Measurements from ENCODE around the gene ERP27. TPM values are rescaled to one million over a fixed set of nuclear protein-coding genes. Genes with fewer than 3 reads are reported as not detected.

The ERP27 gene
- total and polyA plus RNA-seq, 2 donors: 1.3 to 4.4 TPM

DNA sequence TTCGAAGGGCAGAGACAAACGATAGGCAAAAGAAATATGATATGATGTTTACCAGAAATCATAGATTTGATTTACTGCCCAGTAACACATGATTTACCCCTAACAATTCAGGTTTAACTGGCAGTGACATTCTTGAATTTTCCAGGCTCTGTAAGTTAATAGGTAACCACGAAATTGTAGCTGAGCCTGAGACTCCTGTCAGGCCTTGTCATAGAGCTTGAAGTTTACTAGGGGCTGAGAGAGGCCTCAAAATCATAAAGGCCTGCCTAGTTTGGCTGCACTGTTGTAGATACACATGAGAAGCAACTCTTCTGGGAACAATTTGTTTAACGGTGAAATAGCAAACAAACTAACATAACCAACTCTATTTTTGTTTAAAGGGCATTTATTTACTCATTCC lies 3.3 kb downstream of the ERP27 start:
- no peak for DNase-seq (ENCODE audit: low read depth in 6 of 9, low spot score in 9 of 9)
- H3K27me3 ChIP-seq (ENCODE audit: control insufficient read depth in 2 of 2, insufficient read depth in 1 of 2, low read length in 1 of 2): no peaks in the 10 kb centered on the region
- 93% methylated on average over 4 of the region's 4 CpGs for WGBS
- H3K4me3 ChIP-seq (ENCODE audit: low read length in 2 of 2): no peak overlapping the region
- no peak overlapping the region for H3K27ac ChIP-seq (ENCODE audit: low read depth in 1 of 2, low read length in 1 of 2)
- peaks cover 0 to 2% of the 10 kb centered on the region in 2 donors for H3K4me1 ChIP-seq (ENCODE audit: control insufficient read depth in 2 of 2, insufficient read depth in 2 of 2, low read length in 2 of 2)
- H3K9me3 ChIP-seq (ENCODE audit: control insufficient read depth in 2 of 2, insufficient read depth in 1 of 2, low read length in 1 of 2): no peaks in the 10 kb centered on the region
- H3K36me3 ChIP-seq (ENCODE audit: control insufficient read depth in 2 of 2, insufficient read depth in 2 of 2, low read length in 1 of 2): peaks cover 20 to 37% of the 10 kb centered on the region in 2 donors

DNA sequence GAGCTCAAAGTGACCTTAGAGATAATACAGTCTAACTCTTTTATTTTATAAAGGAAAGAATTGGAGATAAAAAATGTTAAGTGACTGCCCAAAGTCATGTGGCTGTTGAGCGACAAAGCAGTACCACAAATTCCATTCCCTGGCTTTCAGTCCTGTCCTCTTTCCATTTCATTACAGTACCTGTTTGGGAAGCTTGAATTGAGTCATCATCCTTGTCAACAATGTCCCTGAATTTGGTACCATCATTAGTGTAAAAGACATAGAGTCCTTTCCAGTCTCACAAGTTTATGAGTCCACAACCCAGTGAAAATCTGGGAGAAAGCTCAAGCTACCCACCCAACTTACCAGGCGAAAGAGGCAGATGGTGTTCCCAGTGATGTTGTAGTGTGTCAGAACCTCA lies 3.8 kb downstream of the ERP27 start:
- H3K4me3 ChIP-seq (ENCODE audit: low read length in 2 of 2): no peak overlapping the region
- H3K9me3 ChIP-seq (ENCODE audit: control insufficient read depth in 2 of 2, insufficient read depth in 1 of 2, low read length in 1 of 2): no peaks in the 10 kb centered on the region
- peaks cover 0 to 2% of the 10 kb centered on the region in 2 donors for H3K4me1 ChIP-seq (ENCODE audit: control insufficient read depth in 2 of 2, insufficient read depth in 2 of 2, low read length in 2 of 2)
- no peak for DNase-seq (ENCODE audit: low read depth in 6 of 9, low spot score in 9 of 9)
- no peak overlapping the region for H3K27ac ChIP-seq (ENCODE audit: low read depth in 1 of 2, low read length in 1 of 2)
- peaks cover 20 to 33% of the 10 kb centered on the region in 2 donors for H3K36me3 ChIP-seq (ENCODE audit: control insufficient read depth in 2 of 2, insufficient read depth in 2 of 2, low read length in 1 of 2)
- WGBS: 98% methylated on average over 2 of the region's 2 CpGs
- H3K27me3 ChIP-seq (ENCODE audit: control insufficient read depth in 2 of 2, insufficient read depth in 1 of 2, low read length in 1 of 2): no peaks in the 10 kb centered on the region

GRCh38 chr12:14931791-14932560 lies 6.4 kb downstream of the ERP27 start:
- H3K4me3 ChIP-seq (ENCODE audit: low read length in 2 of 2): no peak overlapping the region
- H3K4me1 ChIP-seq (ENCODE audit: control insufficient read depth in 2 of 2, insufficient read depth in 2 of 2, low read length in 2 of 2): no peaks in the 10 kb centered on the region
- H3K27me3 ChIP-seq (ENCODE audit: control insufficient read depth in 2 of 2, insufficient read depth in 1 of 2, low read length in 1 of 2): no peaks in the 10 kb centered on the region
- no peak overlapping the region for H3K27ac ChIP-seq (ENCODE audit: low read depth in 1 of 2, low read length in 1 of 2)
- H3K9me3 ChIP-seq (ENCODE audit: control insufficient read depth in 2 of 2, insufficient read depth in 1 of 2, low read length in 1 of 2): no peaks in the 10 kb centered on the region
- H3K36me3 ChIP-seq (ENCODE audit: control insufficient read depth in 2 of 2, insufficient read depth in 2 of 2, low read length in 1 of 2): peaks cover 18 to 36% of the 10 kb centered on the region in 2 donors
- WGBS: 98% methylated on average over 7 of the region's 7 CpGs
- no peak for DNase-seq (ENCODE audit: low read depth in 6 of 9, low spot score in 9 of 9)

DNA sequence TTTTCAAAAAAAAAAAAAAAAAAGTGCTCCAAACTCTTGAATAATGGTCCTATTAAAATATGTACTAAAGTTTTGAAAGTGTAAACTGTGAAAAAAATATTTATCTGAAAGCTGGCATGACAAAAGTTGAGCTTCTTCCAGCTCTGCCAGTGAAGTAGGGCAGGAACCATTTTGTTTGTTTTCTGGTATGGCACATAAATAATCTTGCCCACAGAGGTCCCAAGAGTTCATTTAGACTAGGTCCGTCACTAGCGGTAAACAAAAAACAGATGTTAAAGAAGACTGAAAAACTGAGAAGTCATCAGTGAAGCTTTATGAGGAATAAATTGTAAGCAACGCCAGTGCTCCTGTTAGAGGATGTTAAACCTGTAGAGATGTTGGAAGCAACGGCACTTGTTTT lies 7.0 kb downstream of the ERP27 start:
- Histone ChIP-seq H3K4me3 (ENCODE audit: low read length in 2 of 2) (no peak overlapping the region), H3K36me3 (ENCODE audit: control insufficient read depth in 2 of 2, insufficient read depth in 2 of 2, low read length in 1 of 2) (peaks cover 14 to 34% of the 10 kb centered on the region in 2 donors), H3K9me3 (ENCODE audit: control insufficient read depth in 2 of 2, insufficient read depth in 1 of 2, low read length in 1 of 2) (no peaks in the 10 kb centered on the region), H3K27ac (ENCODE audit: low read depth in 1 of 2, low read length in 1 of 2) (no peak overlapping the region), H3K4me1 (ENCODE audit: control insufficient read depth in 2 of 2, insufficient read depth in 2 of 2, low read length in 2 of 2) (no peaks in the 10 kb centered on the region), H3K27me3 (ENCODE audit: control insufficient read depth in 2 of 2, insufficient read depth in 1 of 2, low read length in 1 of 2) (no peaks in the 10 kb centered on the region)
- WGBS: 99% methylated on average over 4 of the region's 4 CpGs
- DNase-seq (ENCODE audit: low read depth in 6 of 9, low spot score in 9 of 9): no peak

DNA sequence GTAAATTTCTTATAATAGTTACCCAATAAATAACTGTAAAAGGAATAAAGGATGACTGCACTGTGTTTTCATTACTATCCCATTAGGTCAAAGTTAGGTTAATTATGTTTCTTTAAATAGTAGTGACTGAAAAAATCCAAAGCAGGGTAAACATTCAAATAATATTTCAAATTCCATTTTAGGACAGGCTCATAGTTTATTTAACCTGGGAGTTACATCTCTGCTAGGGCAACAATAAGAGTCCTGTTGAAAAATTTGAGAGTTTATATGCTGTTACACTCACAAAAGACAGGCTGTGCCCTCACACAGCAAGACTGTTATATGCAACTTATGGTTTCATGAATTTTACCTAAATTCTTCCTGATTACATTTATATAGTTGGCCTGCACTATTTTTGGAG lies 8.0 kb downstream of the ERP27 start:
- H3K4me3 ChIP-seq (ENCODE audit: low read length in 2 of 2): no peak overlapping the region
- no peaks in the 10 kb centered on the region for H3K27me3 ChIP-seq (ENCODE audit: control insufficient read depth in 2 of 2, insufficient read depth in 1 of 2, low read length in 1 of 2)
- no peaks in the 10 kb centered on the region for H3K9me3 ChIP-seq (ENCODE audit: control insufficient read depth in 2 of 2, insufficient read depth in 1 of 2, low read length in 1 of 2)
- H3K36me3 ChIP-seq (ENCODE audit: control insufficient read depth in 2 of 2, insufficient read depth in 2 of 2, low read length in 1 of 2): peaks cover 11 to 31% of the 10 kb centered on the region in 2 donors
- H3K27ac ChIP-seq (ENCODE audit: low read depth in 1 of 2, low read length in 1 of 2): no peak overlapping the region
- DNase-seq (ENCODE audit: low read depth in 6 of 9, low spot score in 9 of 9): no peak
- H3K4me1 ChIP-seq (ENCODE audit: control insufficient read depth in 2 of 2, insufficient read depth in 2 of 2, low read length in 2 of 2): no peaks in the 10 kb centered on the region

- Histone ChIP-seq H3K4me3 (ENCODE audit: low read length in 2 of 2) (no peak overlapping the region), H3K27me3 (ENCODE audit: control insufficient read depth in 2 of 2, insufficient read depth in 1 of 2, low read length in 1 of 2) (no peaks in the 10 kb centered on the region), H3K36me3 (ENCODE audit: control insufficient read depth in 2 of 2, insufficient read depth in 2 of 2, low read length in 1 of 2) (peaks cover 8 to 26% of the 10 kb centered on the region in 2 donors), H3K9me3 (ENCODE audit: control insufficient read depth in 2 of 2, insufficient read depth in 1 of 2, low read length in 1 of 2) (no peaks in the 10 kb centered on the region), H3K27ac (ENCODE audit: low read depth in 1 of 2, low read length in 1 of 2) (no peak overlapping the region), H3K4me1 (ENCODE audit: control insufficient read depth in 2 of 2, insufficient read depth in 2 of 2, low read length in 2 of 2) (no peaks in the 10 kb centered on the region)
- no peak for DNase-seq (ENCODE audit: low read depth in 6 of 9, low spot score in 9 of 9)
- 93% methylated on average over 4 of the region's 4 CpGs for WGBS
These were observed 9.4 kb downstream of the ERP27 start for GRCh38 chr12:14928931-14929330.

DNA sequence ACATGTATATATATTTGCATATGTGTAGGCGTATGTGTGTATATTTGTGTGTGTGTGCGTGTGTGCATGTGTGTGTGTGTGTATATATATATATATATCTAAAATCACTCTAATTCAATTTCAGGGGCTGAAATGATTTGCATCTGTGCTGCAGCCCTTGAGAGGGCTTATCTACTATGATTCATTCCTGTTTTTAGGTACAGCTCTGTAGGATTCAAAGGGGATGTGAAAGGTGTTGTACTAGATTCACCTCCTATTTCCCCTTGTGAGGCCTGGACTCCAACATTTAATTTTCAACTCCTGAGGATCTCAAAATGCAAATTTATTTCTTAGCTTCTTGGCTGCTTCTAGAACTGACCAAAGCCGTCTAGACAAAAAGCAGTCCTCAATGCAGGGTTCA lies 11.1 kb downstream of the ERP27 start:
- H3K36me3 ChIP-seq (ENCODE audit: control insufficient read depth in 2 of 2, insufficient read depth in 2 of 2, low read length in 1 of 2): peaks cover 8 to 15% of the 10 kb centered on the region in 2 donors
- no peak overlapping the region for H3K4me3 ChIP-seq (ENCODE audit: low read length in 2 of 2)
- H3K27ac ChIP-seq (ENCODE audit: low read depth in 1 of 2, low read length in 1 of 2): no peak overlapping the region
- no peak for DNase-seq (ENCODE audit: low read depth in 6 of 9, low spot score in 9 of 9)
- H3K4me1 ChIP-seq (ENCODE audit: control insufficient read depth in 2 of 2, insufficient read depth in 2 of 2, low read length in 2 of 2): no peaks in the 10 kb centered on the region
- WGBS: 98% methylated on average over 3 of the region's 3 CpGs
- H3K9me3 ChIP-seq (ENCODE audit: control insufficient read depth in 2 of 2, insufficient read depth in 1 of 2, low read length in 1 of 2): no peaks in the 10 kb centered on the region
- H3K27me3 ChIP-seq (ENCODE audit: control insufficient read depth in 2 of 2, insufficient read depth in 1 of 2, low read length in 1 of 2): no peaks in the 10 kb centered on the region

DNA sequence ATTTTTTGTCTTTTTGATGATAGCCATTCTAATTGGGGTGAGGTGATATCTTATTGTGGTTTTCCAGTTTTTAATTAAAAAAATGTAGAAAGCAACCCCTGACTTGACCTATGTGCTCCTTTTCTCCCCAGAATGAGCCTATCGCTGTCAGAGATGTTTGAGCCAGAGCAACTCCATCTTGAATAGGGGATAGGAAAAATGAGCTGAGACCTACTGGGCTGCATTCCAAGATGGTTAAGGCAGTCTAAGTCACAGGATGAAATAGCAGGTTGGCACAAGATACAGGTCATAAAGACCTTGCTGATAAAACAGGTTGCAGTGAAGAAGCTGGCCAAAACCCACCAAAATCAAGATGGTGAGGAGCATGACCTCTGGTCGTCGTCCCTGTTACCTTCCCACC lies 13.8 kb downstream of the ERP27 start:
- over 99% methylated on average over 3 of the region's 3 CpGs for WGBS
- no peaks in the 10 kb centered on the region for H3K27me3 ChIP-seq (ENCODE audit: control insufficient read depth in 2 of 2, insufficient read depth in 1 of 2, low read length in 1 of 2)

GRCh38 chr12:14923944-14924343 lies 14.4 kb downstream of the ERP27 start:
- Histone ChIP-seq H3K4me3 (ENCODE audit: low read length in 2 of 2) (no peak overlapping the region), H3K4me1 (ENCODE audit: control insufficient read depth in 2 of 2, insufficient read depth in 2 of 2, low read length in 2 of 2) (peaks cover 0 to 14% of the 10 kb centered on the region in 2 donors), H3K27me3 (ENCODE audit: control insufficient read depth in 2 of 2, insufficient read depth in 1 of 2, low read length in 1 of 2) (no peaks in the 10 kb centered on the region), H3K9me3 (ENCODE audit: control insufficient read depth in 2 of 2, insufficient read depth in 1 of 2, low read length in 1 of 2) (no peaks in the 10 kb centered on the region), H3K27ac (ENCODE audit: low read depth in 1 of 2, low read length in 1 of 2) (no peak overlapping the region), H3K36me3 (ENCODE audit: control insufficient read depth in 2 of 2, insufficient read depth in 2 of 2, low read length in 1 of 2) (peaks cover 7% of the 10 kb centered on the region in 2 donors)
- no peak for DNase-seq (ENCODE audit: low read depth in 6 of 9, low spot score in 9 of 9)
- 98% methylated on average over 2 of the region's 2 CpGs for WGBS

More for the DNA sequence above, 13.8 kb downstream of the ERP27 start:
- Histone ChIP-seq H3K4me3 (ENCODE audit: low read length in 2 of 2) (no peak overlapping the region), H3K4me1 (ENCODE audit: control insufficient read depth in 2 of 2, insufficient read depth in 2 of 2, low read length in 2 of 2) (peaks cover 0 to 14% of the 10 kb centered on the region in 2 donors), H3K9me3 (ENCODE audit: control insufficient read depth in 2 of 2, insufficient read depth in 1 of 2, low read length in 1 of 2) (no peaks in the 10 kb centered on the region), H3K27ac (ENCODE audit: low read depth in 1 of 2, low read length in 1 of 2) (no peak overlapping the region), H3K36me3 (ENCODE audit: control insufficient read depth in 2 of 2, insufficient read depth in 2 of 2, low read length in 1 of 2) (peaks cover 6% of the 10 kb centered on the region in 2 donors)
- no peak for DNase-seq (ENCODE audit: low read depth in 6 of 9, low spot score in 9 of 9)
